Skeletal muscle satellite cell (primary cell): ENCODE data around the gene FBXW2.
A peak's percentile ranks its signal among the peaks of the same experiment; 100 is the strongest.

ENCODE experiments used
- H3K27me3 ChIP-seq: 2 replicates; pipeline ENCODE4 v1.7.0; 2013; ENCODE audit warnings: low read length; ENCODE audit not compliant: control insufficient read depth, insufficient read depth
- H3K36me3 ChIP-seq: 2 replicates; pipeline ENCODE4 v1.7.0; 2013; ENCODE audit warnings: mild to moderate bottlenecking, control low read depth, low read length; ENCODE audit not compliant: insufficient read depth
- H3K4me1 ChIP-seq: 2 replicates; pipeline ENCODE4 v1.7.0; 2013; ENCODE audit warnings: low read length; ENCODE audit not compliant: control insufficient read depth, insufficient read depth
- H3K4me2 ChIP-seq: 2 replicates; pipeline ENCODE4 v1.7.0; 2013; ENCODE audit warnings: mild to moderate bottlenecking, low read length
- H3K4me3 ChIP-seq: 2 replicates; pipeline ENCODE4 v1.7.0; 2013; ENCODE audit warnings: low read length
- H3K9ac ChIP-seq: 2 replicates; pipeline ENCODE4 v1.7.0; 2013; ENCODE audit warnings: mild to moderate bottlenecking, low read depth, low read length, moderate library complexity
- H3K9me3 ChIP-seq: replicated peaks from 2 replicates; pipeline ENCODE4 v1.7.0; 2013; ENCODE audit warnings: mild to moderate bottlenecking, control low read depth, low read length

The FBXW2 gene

DNA sequence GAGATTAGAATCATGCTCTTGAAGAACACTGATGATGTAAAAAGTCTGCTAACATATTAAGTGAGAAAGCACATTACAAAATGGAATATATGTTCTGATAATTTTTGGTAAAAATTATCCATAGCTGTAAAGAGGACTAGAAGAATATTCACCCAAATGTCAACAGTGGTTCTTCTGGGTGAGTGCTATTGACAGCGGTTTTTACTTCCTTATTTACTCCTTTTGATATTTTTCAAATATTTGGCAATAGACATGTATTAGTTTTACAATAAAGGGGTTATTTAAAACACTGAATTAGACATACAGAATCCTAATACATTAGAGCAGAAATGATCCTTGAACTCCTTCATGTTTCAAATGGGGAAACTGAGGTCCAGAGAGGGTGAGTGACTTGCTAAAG lies 52.0 kb downstream of the FBXW2 start:
- Histone ChIP-seq H3K9me3 (no peaks in the 10 kb centered on the region), H3K4me2 (no peak overlapping the region), H3K4me3 (no peak overlapping the region), H3K36me3 (no peaks in the 10 kb centered on the region), H3K4me1 (peaks cover 11% of the 10 kb centered on the region), H3K27me3 (no peaks in the 10 kb centered on the region), H3K9ac (no peak overlapping the region)

DNA sequence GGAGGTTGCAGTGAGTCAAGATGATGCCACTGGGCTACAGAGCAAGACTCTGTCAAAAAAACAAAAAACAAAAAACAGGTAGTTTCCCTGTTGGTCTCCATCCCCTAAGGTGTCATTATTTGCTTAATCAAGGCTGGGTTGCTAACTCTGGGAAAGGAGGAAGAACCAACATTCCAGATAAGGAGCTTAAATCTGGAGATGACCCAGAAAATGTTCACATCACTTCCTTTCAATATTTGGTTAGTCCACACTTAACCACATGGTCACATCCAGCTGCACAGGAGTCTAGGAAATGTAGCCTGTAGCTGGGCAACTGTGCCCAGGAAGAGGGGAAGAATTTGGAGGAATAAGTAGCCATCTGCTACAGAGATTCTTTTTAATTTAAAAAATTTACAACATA lies 53.1 kb downstream of the FBXW2 start:
- no peak overlapping the region for H3K9ac ChIP-seq
- no peaks in the 10 kb centered on the region for H3K27me3 ChIP-seq
- H3K9me3 ChIP-seq = no peaks in the 10 kb centered on the region
- no peak overlapping the region for H3K4me3 ChIP-seq
- H3K4me1 ChIP-seq = peaks cover 14% of the 10 kb centered on the region
- no peaks in the 10 kb centered on the region for H3K36me3 ChIP-seq
- H3K4me2 ChIP-seq = no peak overlapping the region

DNA sequence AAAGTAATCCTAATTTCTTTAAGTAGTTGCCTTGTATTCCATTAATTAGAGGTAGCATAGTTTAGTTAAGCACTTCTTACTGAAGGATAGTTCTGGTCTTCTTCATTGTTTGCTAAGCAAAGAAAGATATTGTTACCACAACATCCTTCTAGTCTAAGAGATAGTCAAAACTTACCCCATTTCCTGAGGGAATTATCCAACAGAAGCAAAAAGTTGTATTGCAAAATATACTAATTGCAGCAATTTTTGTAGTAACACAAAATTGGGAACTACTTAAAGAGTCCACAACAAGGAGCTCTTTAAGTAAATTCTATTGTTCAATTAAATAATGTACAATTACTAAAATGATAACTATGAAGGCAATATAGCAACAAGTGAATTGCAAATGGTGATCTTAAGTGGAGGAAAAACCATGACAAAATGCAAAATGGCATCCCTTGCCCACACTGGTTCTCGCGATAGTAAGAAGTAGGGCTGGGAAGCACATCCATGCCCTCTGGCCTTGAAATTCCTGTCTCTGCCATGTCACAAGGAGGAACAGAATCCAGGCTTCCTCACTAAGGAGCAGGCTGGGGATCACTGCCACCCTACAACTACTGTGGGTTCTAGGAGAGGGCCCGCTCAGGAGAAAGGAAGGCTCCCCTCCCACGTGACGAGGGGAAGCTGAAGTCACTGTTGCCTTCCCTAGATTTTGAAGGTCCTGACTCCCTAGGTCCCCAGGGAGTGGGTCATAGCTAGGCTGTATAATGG lies 55.6 kb downstream of the FBXW2 start:
- no peaks in the 10 kb centered on the region for H3K36me3 ChIP-seq
- no peak overlapping the region for H3K4me3 ChIP-seq
- no peaks in the 10 kb centered on the region for H3K27me3 ChIP-seq
- peaks cover 19% of the 10 kb centered on the region for H3K4me1 ChIP-seq
- H3K9ac ChIP-seq = no peak overlapping the region
- no peak overlapping the region for H3K4me2 ChIP-seq
- H3K9me3 ChIP-seq = no peaks in the 10 kb centered on the region

DNA sequence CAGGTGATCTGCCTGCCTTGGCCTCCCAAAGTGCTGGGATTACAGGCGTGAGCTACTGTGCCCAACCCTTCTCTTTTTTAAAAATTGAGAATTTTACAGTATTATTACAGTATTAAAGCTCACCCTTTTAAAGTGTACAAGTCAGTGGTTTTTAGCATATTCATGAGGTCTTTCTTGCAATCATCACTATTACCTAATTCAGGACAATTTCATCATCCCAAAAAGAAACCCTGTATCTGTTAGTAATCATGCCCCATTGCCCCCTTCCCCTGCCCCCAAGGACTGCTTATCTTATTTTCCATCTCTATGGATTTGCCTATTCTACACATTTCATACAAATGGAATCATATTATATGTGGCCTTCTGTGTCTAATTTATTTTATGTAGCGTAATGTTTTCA lies 56.3 kb downstream of the FBXW2 start:
- Histone ChIP-seq H3K9ac (no peak overlapping the region), H3K4me2 (no peak overlapping the region), H3K4me3 (no peak overlapping the region), H3K27me3 (no peaks in the 10 kb centered on the region), H3K36me3 (no peaks in the 10 kb centered on the region), H3K9me3 (no peaks in the 10 kb centered on the region), H3K4me1 (peaks cover 14% of the 10 kb centered on the region)

DNA sequence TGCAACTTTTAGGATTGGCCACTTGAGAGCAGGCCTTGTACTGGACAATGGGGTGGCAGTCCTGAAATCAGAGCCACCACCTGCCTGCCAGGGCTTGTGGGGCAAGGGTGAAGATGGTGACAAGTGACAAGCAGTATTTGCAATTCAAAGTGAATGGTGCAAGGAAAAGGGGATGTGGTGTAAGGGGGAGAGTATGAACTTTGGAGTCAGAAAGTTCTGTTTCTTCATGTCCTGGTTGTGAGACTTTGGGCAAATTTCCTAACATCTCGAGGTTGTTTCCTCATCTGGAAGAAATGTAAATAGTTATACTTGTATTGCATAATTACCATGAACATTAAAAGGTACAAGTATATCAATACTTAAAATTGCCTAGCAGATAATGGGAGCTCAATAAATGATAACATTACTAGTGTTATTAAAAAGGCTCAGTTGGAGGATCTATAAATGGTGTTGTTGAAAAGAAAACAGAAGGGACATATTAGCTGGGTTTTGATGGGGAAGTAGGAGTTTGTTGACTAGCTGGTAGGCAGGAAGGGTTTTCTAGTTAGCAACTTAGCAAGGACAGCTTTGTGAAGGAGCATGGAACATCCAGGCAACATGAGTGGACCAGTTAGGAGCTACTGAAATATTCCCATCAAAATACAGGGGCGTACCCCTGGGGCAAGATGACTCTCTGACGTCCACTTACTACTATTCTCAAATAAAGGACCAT lies 57.6 kb downstream of the FBXW2 start:
- Histone ChIP-seq H3K9me3 (no peaks in the 10 kb centered on the region), H3K27me3 (no peaks in the 10 kb centered on the region), H3K9ac (no peak overlapping the region), H3K4me1 (peaks cover 22% of the 10 kb centered on the region), H3K36me3 (no peaks in the 10 kb centered on the region), H3K4me2 (no peak overlapping the region), H3K4me3 (no peak overlapping the region)

DNA sequence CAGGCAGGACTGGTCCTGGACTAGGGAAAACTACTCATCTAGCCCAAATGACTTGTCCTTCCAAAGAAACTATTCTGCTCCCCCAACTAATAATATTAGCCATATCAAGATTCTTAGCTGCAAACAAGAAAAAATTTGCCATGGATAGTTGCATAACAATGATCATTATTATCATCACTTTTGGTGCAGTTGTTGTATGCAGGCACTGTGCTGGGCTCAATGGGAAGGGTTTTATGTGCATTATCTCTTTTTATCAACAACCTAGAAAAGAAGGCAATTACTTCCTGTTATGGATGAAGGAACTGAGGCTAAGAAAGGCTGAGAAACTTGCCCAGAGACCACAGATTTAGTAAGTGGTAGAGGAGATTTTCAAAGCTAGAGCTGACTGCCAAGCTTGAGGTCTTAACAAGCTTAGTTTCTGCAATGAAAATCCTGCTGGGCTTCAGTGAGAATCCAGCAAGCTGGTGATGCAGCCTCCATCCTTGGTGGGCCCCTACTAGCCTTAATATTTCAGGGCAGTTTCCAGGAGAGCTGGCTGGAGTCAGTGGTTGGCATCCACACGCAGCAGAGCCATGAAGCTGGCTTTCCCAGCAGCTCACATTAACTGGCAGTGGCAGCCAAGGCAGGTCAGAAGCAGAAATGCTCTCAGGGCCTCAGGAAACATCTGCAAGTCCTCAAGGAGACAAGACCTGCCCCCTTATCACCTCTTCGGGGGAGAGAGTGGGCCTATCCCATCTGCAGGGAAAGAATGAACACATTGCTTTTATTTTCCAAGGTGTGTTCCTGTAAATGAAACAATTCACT lies 58.4 kb downstream of the FBXW2 start:
- Histone ChIP-seq H3K9me3 (no peaks in the 10 kb centered on the region), H3K4me1 (peaks cover 29% of the 10 kb centered on the region)

DNA sequence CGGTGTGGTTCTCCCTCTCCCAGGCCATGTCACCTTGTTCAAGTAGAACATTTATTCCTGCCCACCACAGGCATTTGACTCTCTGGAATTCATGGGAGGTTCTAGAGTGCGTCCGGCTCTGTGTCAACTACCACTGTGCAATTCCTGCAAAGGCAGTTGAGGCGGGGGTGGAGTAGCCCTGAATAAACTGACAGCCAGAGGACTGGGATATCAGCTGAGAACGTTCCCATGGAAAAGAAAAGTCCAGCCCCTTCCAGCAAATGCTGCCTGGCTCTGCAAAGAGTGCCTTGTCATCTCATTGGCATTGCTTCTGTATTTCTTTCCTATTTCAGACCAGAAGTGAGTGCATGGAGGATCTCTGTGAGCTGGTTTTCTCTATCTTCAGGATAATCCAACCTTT lies 60.0 kb downstream of the FBXW2 start:
- no peaks in the 10 kb centered on the region for H3K36me3 ChIP-seq
- no peak overlapping the region for H3K4me2 ChIP-seq
- H3K9ac ChIP-seq = no peak overlapping the region
- no peaks in the 10 kb centered on the region for H3K27me3 ChIP-seq
- no peak overlapping the region for H3K4me3 ChIP-seq
- peaks cover 33% of the 10 kb centered on the region for H3K4me1 ChIP-seq
- no peaks in the 10 kb centered on the region for H3K9me3 ChIP-seq

More for the DNA sequence above, 58.4 kb downstream of the FBXW2 start:
- H3K9ac ChIP-seq = no peak overlapping the region
- no peak overlapping the region for H3K4me2 ChIP-seq
- no peaks in the 10 kb centered on the region for H3K36me3 ChIP-seq
- H3K27me3 ChIP-seq = no peaks in the 10 kb centered on the region
- no peak overlapping the region for H3K4me3 ChIP-seq

DNA sequence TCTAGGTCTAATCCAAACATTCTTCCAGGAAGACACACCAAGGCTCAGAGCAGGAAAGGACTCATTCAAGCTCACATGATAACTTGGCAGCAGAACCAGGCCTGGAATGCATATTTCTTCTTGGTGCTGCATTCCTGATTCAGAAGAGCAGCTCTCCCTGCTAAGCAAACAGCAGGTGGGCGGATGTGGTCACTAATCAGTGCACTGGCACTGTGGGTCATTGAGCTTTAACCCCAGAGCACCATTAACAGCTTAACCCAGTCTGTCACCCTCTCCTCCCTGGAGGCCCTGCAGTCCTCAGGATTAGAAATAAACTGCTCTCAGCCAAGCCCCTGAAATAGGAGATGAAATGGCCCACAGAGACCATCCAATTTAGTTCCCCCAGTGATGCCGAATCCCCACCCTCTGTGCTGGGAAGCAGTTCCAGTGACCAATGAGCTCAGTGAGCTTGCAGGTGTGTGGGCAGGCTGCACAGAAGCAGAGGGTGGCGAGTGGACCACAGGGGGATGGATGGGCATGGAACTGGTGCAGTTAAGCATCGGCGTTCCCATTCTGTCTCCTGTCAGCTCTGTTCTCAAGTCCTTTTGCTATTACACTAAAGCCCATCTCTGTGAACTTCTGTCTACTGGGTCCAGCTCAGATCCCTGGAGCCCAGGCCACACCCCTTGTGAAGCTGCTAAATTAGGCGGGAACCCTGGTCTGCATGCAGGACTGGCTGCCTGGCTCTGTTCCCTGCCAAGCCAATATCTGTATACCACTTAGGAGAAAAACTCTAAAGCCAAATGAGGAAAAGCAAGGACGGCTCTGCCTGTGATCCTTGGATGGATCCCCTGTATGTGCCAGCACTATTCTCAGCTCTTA lies 62.3 kb downstream of the FBXW2 start:
- no peaks in the 10 kb centered on the region for H3K27me3 ChIP-seq
- H3K4me3 ChIP-seq = peak overlapping the region; percentile 36
- H3K9me3 ChIP-seq = no peaks in the 10 kb centered on the region
- H3K36me3 ChIP-seq = no peaks in the 10 kb centered on the region
- H3K4me2 ChIP-seq = peak overlapping the region; percentile 40
- H3K9ac ChIP-seq = no peak overlapping the region
- peaks cover 33% of the 10 kb centered on the region for H3K4me1 ChIP-seq

DNA sequence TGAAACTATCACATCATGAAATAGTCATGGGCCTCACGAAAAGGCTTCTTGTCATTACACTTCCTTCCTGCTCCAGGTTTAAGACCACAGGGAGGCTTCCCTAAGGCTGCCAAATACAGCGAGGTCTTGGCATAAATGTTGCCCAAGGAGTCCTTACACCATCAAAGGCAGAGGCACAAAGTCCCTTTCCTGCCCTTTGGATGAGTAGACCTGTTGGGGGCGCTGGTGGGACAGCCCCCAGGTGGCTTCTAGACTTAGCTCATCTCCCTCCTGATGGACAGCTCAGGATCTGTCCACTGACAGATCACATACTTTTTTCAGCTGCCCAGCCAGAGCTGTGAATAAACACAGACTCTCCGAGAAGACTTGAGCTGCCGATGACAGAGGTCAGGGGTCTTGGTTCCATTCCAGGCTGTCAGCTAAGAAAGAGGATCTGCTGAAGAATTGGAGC lies 63.4 kb downstream of the FBXW2 start:
- Histone ChIP-seq H3K4me1 (peaks cover 28% of the 10 kb centered on the region), H3K36me3 (no peaks in the 10 kb centered on the region), H3K9ac (no peak overlapping the region), H3K4me3 (no peak overlapping the region), H3K4me2 (no peak overlapping the region), H3K9me3 (no peaks in the 10 kb centered on the region), H3K27me3 (no peaks in the 10 kb centered on the region)

DNA sequence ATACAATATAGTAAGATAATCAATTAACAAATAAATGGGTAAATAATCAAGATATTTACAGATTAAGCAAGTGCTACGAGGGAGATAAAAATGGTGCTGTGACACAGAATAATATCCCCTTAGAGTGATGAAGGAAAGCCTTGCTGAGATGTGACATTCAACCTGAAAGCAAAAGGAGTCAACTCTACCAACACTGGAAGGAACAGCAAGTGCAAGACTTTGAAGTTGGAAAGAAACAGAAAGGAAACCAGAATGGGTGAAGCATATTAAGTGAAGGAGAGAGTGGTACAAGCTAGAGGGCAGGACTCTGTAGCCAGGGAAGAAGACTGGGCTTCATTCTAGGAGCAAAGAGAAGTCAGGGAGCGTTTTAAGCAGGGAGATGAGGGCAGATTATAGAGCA lies 66.7 kb downstream of the FBXW2 start:
- Histone ChIP-seq H3K36me3 (no peaks in the 10 kb centered on the region), H3K9ac (no peak overlapping the region), H3K9me3 (no peaks in the 10 kb centered on the region), H3K4me1 (peaks cover 25% of the 10 kb centered on the region), H3K4me2 (no peak overlapping the region), H3K27me3 (no peaks in the 10 kb centered on the region), H3K4me3 (no peak overlapping the region)

DNA sequence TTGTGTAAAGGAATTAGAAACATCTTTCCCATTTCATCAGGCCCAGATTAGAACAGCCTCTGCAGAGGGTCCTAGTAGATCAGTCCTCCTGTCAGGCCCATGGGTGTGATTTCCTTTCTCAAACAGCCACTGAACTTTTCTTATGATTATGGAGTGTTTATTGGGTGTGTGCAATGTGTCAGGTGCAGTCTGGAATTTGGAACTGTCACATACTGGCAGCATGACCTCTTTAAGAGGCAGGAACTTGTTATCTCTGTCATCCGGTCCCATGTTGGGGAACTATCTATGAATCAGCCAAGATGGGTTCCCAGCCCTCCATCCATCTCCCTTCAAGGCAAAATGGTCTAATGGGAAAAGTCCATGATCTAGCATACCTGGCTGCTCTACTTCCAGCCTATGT lies 67.3 kb downstream of the FBXW2 start:
- peaks cover 19% of the 10 kb centered on the region for H3K4me1 ChIP-seq
- H3K36me3 ChIP-seq = no peaks in the 10 kb centered on the region
- H3K27me3 ChIP-seq = no peaks in the 10 kb centered on the region

More for the DNA sequence above, 67.3 kb downstream of the FBXW2 start:
- Histone ChIP-seq H3K9ac (no peak overlapping the region), H3K9me3 (no peaks in the 10 kb centered on the region), H3K4me2 (no peak overlapping the region), H3K4me3 (no peak overlapping the region)
